HepG2 (cell line): Measurements from ENCODE around the gene SLC12A2. TPM values are rescaled to one million over a fixed set of nuclear protein-coding genes. Genes with fewer than 3 reads are reported as not detected.

Source experiments
- CEBPG ChIP-seq: IDR thresholded peaks from 2 replicates; pipeline ENCODE4 v1.6.1; 2016
- CHD2 ChIP-seq: IDR thresholded peaks from 2 replicates; pipeline ENCODE4 v1.6.1; 2011; ENCODE audit warnings: low read depth, low read length, improper control_type of control experiment
- DNMT3B ChIP-seq: conservative IDR thresholded peaks from 2 replicates; pipeline ENCODE4 v1.6.1; 2016; ENCODE audit warnings: missing biosample characterization, control low read depth
- MLLT10 ChIP-seq: sonication (generic); formaldehyde crosslinking; IDR thresholded peaks from 2 replicates; pipeline ENCODE4 v1.4.0; 2020; ENCODE audit warnings: missing genetic modification reagents
- SAFB2 ChIP-seq: sonication (generic); formaldehyde crosslinking; IDR thresholded peaks from 2 replicates; pipeline ENCODE4 v1.5.1; 2020; ENCODE audit warnings: missing genetic modification reagents, low read depth, mild to moderate bottlenecking, borderline replicate concordance
- YEATS4 ChIP-seq: sonication (generic); formaldehyde crosslinking; IDR thresholded peaks from 2 replicates; pipeline ENCODE4 v1.4.0; 2020; ENCODE audit warnings: missing genetic modification reagents, borderline replicate concordance
- ZFX ChIP-seq: sonication (generic); formaldehyde crosslinking; IDR thresholded peaks from 2 replicates; pipeline ENCODE4 v1.4.0; 2020; ENCODE audit warnings: mild to moderate bottlenecking, low read depth, missing genetic modification reagents, moderate library complexity
- ZNF225 ChIP-seq: sonication (generic); formaldehyde crosslinking; IDR thresholded peaks from 2 replicates; pipeline ENCODE4 v1.4.0; 2020; ENCODE audit warnings: mild to moderate bottlenecking, missing genetic modification reagents
- ZNF292 ChIP-seq: sonication (generic); formaldehyde crosslinking; IDR thresholded peaks from 2 replicates; pipeline ENCODE4 v1.8.1; 2022; ENCODE audit warnings: mild to moderate bottlenecking, low read depth, missing genetic modification reagents, borderline replicate concordance
- ZNF777 ChIP-seq: sonication (generic); formaldehyde crosslinking; IDR thresholded peaks from 2 replicates; pipeline ENCODE4 v1.4.0; 2020; ENCODE audit warnings: missing genetic modification reagents
- ZNF788 ChIP-seq: sonication (generic); formaldehyde crosslinking; IDR thresholded peaks from 2 replicates; pipeline ENCODE4 v1.5.0; 2020; ENCODE audit warnings: mild to moderate bottlenecking, missing genetic modification reagents, borderline replicate concordance
- polyA plus RNA-seq, 8 experiments: library from polyadenylated mRNA; depleted of rRNA in 3 of 8; stranded (reverse) in 7 of 8; unstranded in 1 of 8; fragments of >200 nt; fragmentation: Illumina TruSeq in 4 of 8; extraction: Trizol in 4 of 8; gene quantifications; 2 replicates each; pipeline versions ENCODE4 v1.2.1 to v1.2.3, GENCODE V29; 2011 to 2016; ENCODE audit warnings: low read depth in 4 of 8, missing spikeins in 1 of 8, mixed read lengths in 1 of 8; ENCODE audit not compliant: insufficient read depth in 1 of 8
- total RNA-seq, 5 experiments: library from RNA; depleted of rRNA; stranded (reverse); fragments of >200 nt; fragmentation: Illumina TruSeq; extraction: Trizol; gene quantifications; 2 replicates each; pipeline ENCODE4 v1.2.3, GENCODE V29; 2016; ENCODE audit warnings: low read depth in 1 of 5
- TF ChIP-seq, protein P1 (sequence below): sonication (generic); formaldehyde crosslinking; IDR thresholded peaks from 2 replicates; pipeline ENCODE4 v1.5.1; 2020; ENCODE audit warnings: mild to moderate bottlenecking, missing genetic modification reagents, moderate library complexity
- TF ChIP-seq, protein P2 (sequence below): sonication (generic); formaldehyde crosslinking; IDR thresholded peaks from 2 replicates; pipeline ENCODE4 v1.8.0; 2022; ENCODE audit warnings: mild to moderate bottlenecking, missing genetic modification reagents; ENCODE audit not compliant: insufficient replicate concordance
- TF ChIP-seq, protein P3 (sequence below): sonication (generic); formaldehyde crosslinking; IDR thresholded peaks from 2 replicates; pipeline ENCODE4 v1.5.0; 2020; ENCODE audit warnings: mild to moderate bottlenecking, missing genetic modification reagents
- TF ChIP-seq, protein P4 (sequence below): sonication (generic); formaldehyde crosslinking; IDR thresholded peaks from 2 replicates; pipeline ENCODE4 v1.5.0; 2020; ENCODE audit warnings: mild to moderate bottlenecking, missing genetic modification reagents, borderline replicate concordance

Gene SLC12A2
- total and polyA plus RNA-seq, 2 of the 13 experiments (the other 11 are each of a cell fraction or from before 2014, with no cell fraction given), result 4.0 to 9.7 TPM

DNA sequence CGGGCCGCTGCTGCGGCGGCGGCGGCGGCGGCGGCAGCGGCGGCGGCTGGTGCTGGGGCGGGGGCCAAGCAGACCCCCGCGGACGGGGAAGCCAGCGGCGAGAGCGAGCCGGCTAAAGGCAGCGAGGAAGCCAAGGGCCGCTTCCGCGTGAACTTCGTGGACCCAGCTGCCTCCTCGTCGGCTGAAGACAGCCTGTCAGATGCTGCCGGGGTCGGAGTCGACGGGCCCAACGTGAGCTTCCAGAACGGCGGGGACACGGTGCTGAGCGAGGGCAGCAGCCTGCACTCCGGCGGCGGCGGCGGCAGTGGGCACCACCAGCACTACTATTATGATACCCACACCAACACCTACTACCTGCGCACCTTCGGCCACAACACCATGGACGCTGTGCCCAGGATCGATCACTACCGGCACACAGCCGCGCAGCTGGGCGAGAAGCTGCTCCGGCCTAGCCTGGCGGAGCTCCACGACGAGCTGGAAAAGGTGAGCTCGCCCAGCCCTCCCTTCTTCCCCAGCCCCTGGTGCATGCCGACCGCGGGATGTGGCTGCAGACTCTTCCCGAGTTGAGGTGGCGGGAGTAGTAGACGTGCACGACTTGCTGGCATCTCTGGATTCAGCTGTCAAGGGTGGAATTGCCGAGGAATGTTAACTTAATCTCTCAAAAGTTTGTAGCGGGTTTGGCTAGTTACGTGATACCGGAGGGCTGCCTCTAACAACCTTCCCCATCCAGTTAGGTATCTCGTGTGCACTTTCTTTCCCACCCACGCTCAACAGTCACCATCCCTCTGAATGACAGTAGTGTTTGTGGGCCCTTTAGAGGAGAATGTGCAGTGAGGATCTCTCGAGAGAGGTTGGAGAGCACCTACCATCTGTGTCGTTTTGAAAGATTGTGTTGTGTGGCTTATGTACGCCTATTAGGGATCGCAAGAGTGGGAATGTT lies 932 bp downstream of the SLC12A2 start (continued):
- TF ChIP-seq, protein P1, sequence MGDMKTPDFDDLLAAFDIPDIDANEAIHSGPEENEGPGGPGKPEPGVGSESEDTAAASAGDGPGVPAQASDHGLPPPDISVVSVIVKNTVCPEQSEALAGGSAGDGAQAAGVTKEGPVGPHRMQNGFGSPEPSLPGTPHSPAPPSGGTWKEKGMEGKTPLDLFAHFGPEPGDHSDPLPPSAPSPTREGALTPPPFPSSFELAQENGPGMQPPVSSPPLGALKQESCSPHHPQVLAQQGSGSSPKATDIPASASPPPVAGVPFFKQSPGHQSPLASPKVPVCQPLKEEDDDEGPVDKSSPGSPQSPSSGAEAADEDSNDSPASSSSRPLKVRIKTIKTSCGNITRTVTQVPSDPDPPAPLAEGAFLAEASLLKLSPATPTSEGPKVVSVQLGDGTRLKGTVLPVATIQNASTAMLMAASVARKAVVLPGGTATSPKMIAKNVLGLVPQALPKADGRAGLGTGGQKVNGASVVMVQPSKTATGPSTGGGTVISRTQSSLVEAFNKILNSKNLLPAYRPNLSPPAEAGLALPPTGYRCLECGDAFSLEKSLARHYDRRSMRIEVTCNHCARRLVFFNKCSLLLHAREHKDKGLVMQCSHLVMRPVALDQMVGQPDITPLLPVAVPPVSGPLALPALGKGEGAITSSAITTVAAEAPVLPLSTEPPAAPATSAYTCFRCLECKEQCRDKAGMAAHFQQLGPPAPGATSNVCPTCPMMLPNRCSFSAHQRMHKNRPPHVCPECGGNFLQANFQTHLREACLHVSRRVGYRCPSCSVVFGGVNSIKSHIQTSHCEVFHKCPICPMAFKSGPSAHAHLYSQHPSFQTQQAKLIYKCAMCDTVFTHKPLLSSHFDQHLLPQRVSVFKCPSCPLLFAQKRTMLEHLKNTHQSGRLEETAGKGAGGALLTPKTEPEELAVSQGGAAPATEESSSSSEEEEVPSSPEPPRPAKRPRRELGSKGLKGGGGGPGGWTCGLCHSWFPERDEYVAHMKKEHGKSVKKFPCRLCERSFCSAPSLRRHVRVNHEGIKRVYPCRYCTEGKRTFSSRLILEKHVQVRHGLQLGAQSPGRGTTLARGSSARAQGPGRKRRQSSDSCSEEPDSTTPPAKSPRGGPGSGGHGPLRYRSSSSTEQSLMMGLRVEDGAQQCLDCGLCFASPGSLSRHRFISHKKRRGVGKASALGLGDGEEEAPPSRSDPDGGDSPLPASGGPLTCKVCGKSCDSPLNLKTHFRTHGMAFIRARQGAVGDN, result peak; percentile 48
- TF ChIP-seq ZFX (CRISPR knock-in tag) (peak; percentile 45), ZNF225 (0 out of 2 replicates have a peak, but pooled peaks have one; percentile 16), CEBPG (CRISPR knock-in tag) (no peak), YEATS4 (CRISPR knock-in tag) (peak; percentile 5; the same call in 1 of the 2 replicates), ZNF292 (CRISPR knock-in tag) (0 out of 2 replicates have a peak, but pooled peaks have one; percentile 30), CHD2 (no peak), DNMT3B (CRISPR knock-in tag) (no peak), SAFB2 (CRISPR knock-in tag) (no peak), MLLT10 (CRISPR knock-in tag) (no peak), ZNF777 (CRISPR knock-in tag) (peak; percentile 78), ZNF788 (CRISPR knock-in tag) (peak; percentile 47; the same call in 1 of the 2 replicates)
- TF ChIP-seq, protein P2, sequence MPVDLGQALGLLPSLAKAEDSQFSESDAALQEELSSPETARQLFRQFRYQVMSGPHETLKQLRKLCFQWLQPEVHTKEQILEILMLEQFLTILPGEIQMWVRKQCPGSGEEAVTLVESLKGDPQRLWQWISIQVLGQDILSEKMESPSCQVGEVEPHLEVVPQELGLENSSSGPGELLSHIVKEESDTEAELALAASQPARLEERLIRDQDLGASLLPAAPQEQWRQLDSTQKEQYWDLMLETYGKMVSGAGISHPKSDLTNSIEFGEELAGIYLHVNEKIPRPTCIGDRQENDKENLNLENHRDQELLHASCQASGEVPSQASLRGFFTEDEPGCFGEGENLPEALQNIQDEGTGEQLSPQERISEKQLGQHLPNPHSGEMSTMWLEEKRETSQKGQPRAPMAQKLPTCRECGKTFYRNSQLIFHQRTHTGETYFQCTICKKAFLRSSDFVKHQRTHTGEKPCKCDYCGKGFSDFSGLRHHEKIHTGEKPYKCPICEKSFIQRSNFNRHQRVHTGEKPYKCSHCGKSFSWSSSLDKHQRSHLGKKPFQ (CRISPR knock-in tag), result peak; percentile 1
- TF ChIP-seq, protein P3, sequence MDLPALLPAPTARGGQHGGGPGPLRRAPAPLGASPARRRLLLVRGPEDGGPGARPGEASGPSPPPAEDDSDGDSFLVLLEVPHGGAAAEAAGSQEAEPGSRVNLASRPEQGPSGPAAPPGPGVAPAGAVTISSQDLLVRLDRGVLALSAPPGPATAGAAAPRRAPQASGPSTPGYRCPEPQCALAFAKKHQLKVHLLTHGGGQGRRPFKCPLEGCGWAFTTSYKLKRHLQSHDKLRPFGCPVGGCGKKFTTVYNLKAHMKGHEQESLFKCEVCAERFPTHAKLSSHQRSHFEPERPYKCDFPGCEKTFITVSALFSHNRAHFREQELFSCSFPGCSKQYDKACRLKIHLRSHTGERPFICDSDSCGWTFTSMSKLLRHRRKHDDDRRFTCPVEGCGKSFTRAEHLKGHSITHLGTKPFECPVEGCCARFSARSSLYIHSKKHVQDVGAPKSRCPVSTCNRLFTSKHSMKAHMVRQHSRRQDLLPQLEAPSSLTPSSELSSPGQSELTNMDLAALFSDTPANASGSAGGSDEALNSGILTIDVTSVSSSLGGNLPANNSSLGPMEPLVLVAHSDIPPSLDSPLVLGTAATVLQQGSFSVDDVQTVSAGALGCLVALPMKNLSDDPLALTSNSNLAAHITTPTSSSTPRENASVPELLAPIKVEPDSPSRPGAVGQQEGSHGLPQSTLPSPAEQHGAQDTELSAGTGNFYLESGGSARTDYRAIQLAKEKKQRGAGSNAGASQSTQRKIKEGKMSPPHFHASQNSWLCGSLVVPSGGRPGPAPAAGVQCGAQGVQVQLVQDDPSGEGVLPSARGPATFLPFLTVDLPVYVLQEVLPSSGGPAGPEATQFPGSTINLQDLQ (CRISPR knock-in tag), result no peak
- TF ChIP-seq, protein P4, sequence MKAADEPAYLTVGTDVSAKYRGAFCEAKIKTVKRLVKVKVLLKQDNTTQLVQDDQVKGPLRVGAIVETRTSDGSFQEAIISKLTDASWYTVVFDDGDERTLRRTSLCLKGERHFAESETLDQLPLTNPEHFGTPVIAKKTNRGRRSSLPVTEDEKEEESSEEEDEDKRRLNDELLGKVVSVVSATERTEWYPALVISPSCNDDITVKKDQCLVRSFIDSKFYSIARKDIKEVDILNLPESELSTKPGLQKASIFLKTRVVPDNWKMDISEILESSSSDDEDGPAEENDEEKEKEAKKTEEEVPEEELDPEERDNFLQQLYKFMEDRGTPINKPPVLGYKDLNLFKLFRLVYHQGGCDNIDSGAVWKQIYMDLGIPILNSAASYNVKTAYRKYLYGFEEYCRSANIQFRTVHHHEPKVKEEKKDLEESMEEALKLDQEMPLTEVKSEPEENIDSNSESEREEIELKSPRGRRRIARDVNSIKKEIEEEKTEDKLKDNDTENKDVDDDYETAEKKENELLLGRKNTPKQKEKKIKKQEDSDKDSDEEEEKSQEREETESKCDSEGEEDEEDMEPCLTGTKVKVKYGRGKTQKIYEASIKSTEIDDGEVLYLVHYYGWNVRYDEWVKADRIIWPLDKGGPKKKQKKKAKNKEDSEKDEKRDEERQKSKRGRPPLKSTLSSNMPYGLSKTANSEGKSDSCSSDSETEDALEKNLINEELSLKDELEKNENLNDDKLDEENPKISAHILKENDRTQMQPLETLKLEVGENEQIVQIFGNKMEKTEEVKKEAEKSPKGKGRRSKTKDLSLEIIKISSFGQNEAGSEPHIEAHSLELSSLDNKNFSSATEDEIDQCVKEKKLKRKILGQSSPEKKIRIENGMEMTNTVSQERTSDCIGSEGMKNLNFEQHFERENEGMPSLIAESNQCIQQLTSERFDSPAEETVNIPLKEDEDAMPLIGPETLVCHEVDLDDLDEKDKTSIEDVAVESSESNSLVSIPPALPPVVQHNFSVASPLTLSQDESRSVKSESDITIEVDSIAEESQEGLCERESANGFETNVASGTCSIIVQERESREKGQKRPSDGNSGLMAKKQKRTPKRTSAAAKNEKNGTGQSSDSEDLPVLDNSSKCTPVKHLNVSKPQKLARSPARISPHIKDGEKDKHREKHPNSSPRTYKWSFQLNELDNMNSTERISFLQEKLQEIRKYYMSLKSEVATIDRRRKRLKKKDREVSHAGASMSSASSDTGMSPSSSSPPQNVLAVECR (CRISPR knock-in tag), result 0 out of 2 replicates have a peak, but pooled peaks have one; percentile 9
